A549 treated with CORT108297 at 1 μM for 4 hours (cell line): ENCODE measurements around the gene UBE2Z. TPM values are rescaled to one million over a fixed set of nuclear protein-coding genes. Genes with fewer than 3 reads are reported as not detected.

Experiments
- total RNA-seq: library from RNA; stranded (reverse); fragments of 200-300 nt; extraction: Qiagen RNA extraction; gene quantifications from 5 replicates; pipeline ENCODE4 v1.2.3, GENCODE V29; 2022

The UBE2Z gene
- total RNA-seq, result 117 to 131 TPM (median 124 TPM) in 5 replicates

DNA sequence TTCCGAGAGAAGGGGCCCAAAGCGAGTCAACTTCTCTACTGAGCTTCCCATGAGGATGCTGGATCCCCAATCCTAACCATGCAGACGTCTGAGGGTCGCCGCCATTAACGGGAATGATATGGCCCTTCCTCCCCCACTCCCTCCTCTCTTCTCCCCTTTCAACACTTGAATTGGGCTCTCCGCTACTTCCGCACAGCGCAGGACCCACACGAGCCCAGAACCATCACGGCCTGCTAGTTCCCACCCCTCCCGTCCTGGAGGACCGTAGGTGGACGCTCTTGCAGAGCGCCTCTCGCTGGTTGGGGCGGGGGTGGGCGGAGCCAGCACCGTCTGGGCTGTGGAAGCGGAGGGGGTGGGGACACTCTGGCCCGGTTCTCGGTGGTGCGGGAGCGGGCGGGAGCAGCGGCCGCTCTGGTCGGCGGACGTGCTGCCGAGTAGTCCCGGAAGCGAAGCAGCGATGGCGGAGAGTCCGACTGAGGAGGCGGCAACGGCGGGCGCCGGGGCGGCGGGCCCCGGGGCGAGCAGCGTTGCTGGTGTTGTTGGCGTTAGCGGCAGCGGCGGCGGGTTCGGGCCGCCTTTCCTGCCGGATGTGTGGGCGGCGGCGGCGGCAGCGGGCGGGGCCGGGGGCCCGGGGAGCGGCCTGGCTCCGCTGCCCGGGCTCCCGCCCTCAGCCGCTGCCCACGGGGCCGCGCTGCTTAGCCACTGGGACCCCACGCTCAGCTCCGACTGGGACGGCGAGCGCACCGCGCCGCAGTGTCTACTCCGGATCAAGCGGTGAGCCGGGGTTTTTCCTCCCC lies at the start of gene UBE2Z:
UBE2Z (plus strand) TSS at position 361 of the 797 bp plus-strand sequence; CDS start at position 458, 97 bp downstream.

DNA sequence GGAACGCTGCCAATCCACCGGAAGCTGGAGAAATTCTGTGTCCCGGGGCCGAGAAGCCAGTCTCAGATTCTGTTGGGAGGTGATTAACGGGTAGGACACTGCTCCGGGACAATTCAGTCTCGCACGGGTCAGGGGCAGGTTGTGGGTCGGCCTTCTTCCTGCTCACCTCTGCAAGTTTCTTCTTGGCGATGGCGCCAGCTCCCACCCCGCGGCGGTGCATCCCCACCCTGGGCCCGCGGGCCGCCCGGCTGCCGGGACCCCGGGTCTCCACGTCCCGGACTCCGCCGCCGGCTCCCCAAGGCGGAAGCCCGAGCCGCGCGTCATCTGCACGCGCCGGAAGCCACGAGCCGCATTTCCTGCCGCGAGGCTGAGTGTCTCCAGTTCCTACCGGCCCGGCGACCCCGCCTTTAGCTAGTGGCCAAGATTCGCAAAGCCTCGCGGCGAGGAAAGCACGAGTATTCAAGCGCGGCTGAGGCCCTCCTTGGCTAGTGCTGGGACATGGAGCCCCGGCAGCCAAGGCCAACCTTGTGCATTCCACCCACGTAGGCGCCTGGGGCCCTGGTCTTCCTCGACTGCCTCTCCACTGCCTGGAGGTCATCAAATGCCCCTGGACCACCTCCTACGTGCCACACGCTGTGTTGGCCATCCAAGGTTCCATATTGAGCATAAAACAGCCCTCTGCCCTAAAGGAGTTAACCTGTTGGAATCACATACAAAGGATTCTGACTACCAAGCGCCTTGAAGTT lies 36.5 kb downstream of the UBE2Z start, which contains the start of gene SNF8:
SNF8 (minus strand) TSS at position 328 of the 746 bp plus-strand sequence; CDS start at position 220, 108 bp downstream.

Other genes starting within 250 kb of the UBE2Z start
- not detected in 5 replicates for gene PRAC1, start 185.9 kb upstream of the UBE2Z start, total RNA-seq
- gene PRAC2, start 185.2 kb upstream of the UBE2Z start, total RNA-seq, result not detected in 5 replicates
- gene HOXB13, start 179.7 kb upstream of the UBE2Z start, total RNA-seq, result 2.1 to 2.6 TPM (median 2.4 TPM) in 5 replicates
- 0.34 to 0.88 TPM (median 0.49 TPM) in 5 replicates for gene TTLL6, start 91.2 kb upstream of the UBE2Z start, total RNA-seq
- gene CALCOCO2, start 77.4 kb upstream of the UBE2Z start, total RNA-seq, result 61.0 to 89.2 TPM (median 70.8 TPM) in 5 replicates
- 490 to 706 TPM (median 580 TPM) in 5 replicates for gene ATP5MC1, start 15.6 kb upstream of the UBE2Z start, total RNA-seq
- gene SNF8, start 36.4 kb downstream of the UBE2Z start, total RNA-seq, result 287 to 322 TPM (median 302 TPM) in 5 replicates
- 2.8 to 6.2 TPM (median 4.6 TPM) in 5 replicates for gene GIP, start 60.2 kb downstream of the UBE2Z start, total RNA-seq
- gene IGF2BP1, start 89.0 kb downstream of the UBE2Z start, total RNA-seq, result 51.3 to 86.3 TPM (median 76.5 TPM) in 5 replicates
- 0.32 to 0.67 TPM (median 0.40 TPM) in 5 replicates for gene B4GALNT2, start 224.4 kb downstream of the UBE2Z start, total RNA-seq